HG03103 (cell line): Measurements from ENCODE around the gene SMIM28.
"Not testable (repeated sequence)": the region's sequence is repeated elsewhere in the genome, so short reads cannot be mapped to it uniquely, and the experiment has no call there.

ENCODE experiments used
- ATAC-seq: cut with Tn5 transposase; IDR thresholded peaks from one replicate; pipeline ENCODE4 v1.9.1; 2021; ENCODE audit warnings: low read depth; ENCODE audit not compliant: unreplicated experiment

SMIM28 gene

GRCh38 chr6:138403801-138404665 lies 26.3 kb downstream of the SMIM28 start, which contains the start of gene HEBP2:
Gene HEBP2 (plus strand): TSS chr6:138404223. CDS start chr6:138404496, 273 bp downstream.
- peak; percentile 90 for ATAC-seq

GRCh38 chr6:138404666-138405337 lies 27.1 kb downstream of the SMIM28 start:
- ATAC-seq: no peak

GRCh38 chr6:138405816-138406413 lies 28.2 kb downstream of the SMIM28 start:
- ATAC-seq: no peak

GRCh38 chr6:138406443-138406842 lies 28.7 kb downstream of the SMIM28 start:
- ATAC-seq: no peak

GRCh38 chr6:138410048-138410735 lies 32.5 kb downstream of the SMIM28 start:
- no peak for ATAC-seq

- ATAC-seq: peak; percentile 57
Observed at GRCh38 chr6:138410972-138411880, 33.5 kb downstream of the SMIM28 start.

GRCh38 chr6:138415125-138415524 lies 37.4 kb downstream of the SMIM28 start:
- no peak for ATAC-seq

- ATAC-seq: no peak
Observed at GRCh38 chr6:138416206-138416605, 38.5 kb downstream of the SMIM28 start.

GRCh38 chr6:138417493-138418117 lies 39.9 kb downstream of the SMIM28 start:
- ATAC-seq: no peak

GRCh38 chr6:138418118-138418742 lies 40.5 kb downstream of the SMIM28 start:
- ATAC-seq: no peak

GRCh38 chr6:138419766-138420165 lies 42.1 kb downstream of the SMIM28 start:
- no peak for ATAC-seq

- no peak for ATAC-seq
Observed at GRCh38 chr6:138420356-138420755, 42.7 kb downstream of the SMIM28 start.

- ATAC-seq: no peak
Observed at GRCh38 chr6:138421089-138421488, 43.4 kb downstream of the SMIM28 start.

- no peak for ATAC-seq
Observed at GRCh38 chr6:138421608-138422007, 43.9 kb downstream of the SMIM28 start.

- ATAC-seq: no peak
Observed at GRCh38 chr6:138422861-138423260, 45.2 kb downstream of the SMIM28 start.

GRCh38 chr6:138424004-138424904 lies 46.5 kb downstream of the SMIM28 start:
- no peak for ATAC-seq

- ATAC-seq: not testable (repeated sequence)
Observed at GRCh38 chr6:138425256-138425655, 47.6 kb downstream of the SMIM28 start.
